HepG2 (cell line): ENCODE results near the gene RNF17. TPM values are rescaled to one million over a fixed set of nuclear protein-coding genes. Genes with fewer than 3 reads are reported as not detected.

Experiments used
- ATAC-seq: fragments of 200-7000 bp; cut with Tn5 transposase; 3 replicates; pipeline ENCODE4 v1.9.1; 2020; ENCODE audit warnings: mild to moderate bottlenecking, moderate library complexity
- BruUV-seq: library from RNA; stranded (reverse); fragments of 400-500 nt; replicated peaks from 2 replicates; lab custom pipeline; 2021; lab: Mats Ljungman, UMichigan
- CTCF ChIA-PET: fragments of 300-600 bp; formaldehyde crosslinking; extraction: SDS; loops from one replicate; lab custom pipeline; 2021; ENCODE audit warnings: low total read pairs, inconsistent platforms, low intra/inter-chr PET ratio; lab: Yijun Ruan, JAX
- POLR2A ChIA-PET: fragments of 350-600 bp; sonication (Branson Sonifier 250); formaldehyde crosslinking; loops from one replicate; lab custom pipeline; 2020; ENCODE audit warnings: antibody characterized with exemption, inconsistent platforms; lab: Yijun Ruan, JAX
- DNase-seq: peaks from one replicate; pipeline ENCODE4 v3.0.0-alpha.2; 2015; ENCODE audit warnings: low spot score
- FAIRE-seq: peaks from 3 replicates; lab custom pipeline; 2011; peaks lifted over from hg19 to GRCh38; lab: Jason Lieb, UNC
- H2AFZ ChIP-seq: one replicate; pipeline ENCODE4 v1.6.1; 2011; ENCODE audit warnings: low read length, inconsistent platforms
- H3K27ac ChIP-seq: fragments of 300-600 bp; 3 replicates; pipeline ENCODE4 v1.8.0; 2011; ENCODE audit warnings: mixed run types, mild to moderate bottlenecking, mixed read lengths, low read length, inconsistent platforms; ENCODE audit not compliant: insufficient read depth; ENCODE audit errors: extremely low read length
- H3K27me3 ChIP-seq, 2 experiments: fragments of 200-600 bp in 1 of 2; 2 replicates in 1 of 2; 3 replicates in 1 of 2; pipeline versions ENCODE4 v1.6.0 to v1.8.0; 2011; ENCODE audit warnings: low read length in 2 of 2, mild to moderate bottlenecking in 2 of 2, moderate library complexity in 2 of 2, inconsistent platforms in 1 of 2; ENCODE audit not compliant: insufficient read depth in 2 of 2, control insufficient read depth in 1 of 2
- H3K36me3 ChIP-seq, 2 experiments: fragments of 200-600 bp in 1 of 2; replicated peaks in 1 of 2; 2 replicates in 1 of 2; 3 replicates in 1 of 2; pipeline versions ENCODE4 v1.5.1 to v1.8.0; 2011; ENCODE audit warnings: low read length in 2 of 2, inconsistent platforms in 1 of 2; ENCODE audit not compliant: insufficient read depth in 2 of 2, control insufficient read depth in 1 of 2
- H3K4me1 ChIP-seq: 2 replicates; pipeline ENCODE4 v1.5.1; 2012; ENCODE audit warnings: low read length, inconsistent platforms; ENCODE audit not compliant: insufficient read depth
- H3K4me2 ChIP-seq: 2 replicates; pipeline ENCODE4 v1.6.0; 2011; ENCODE audit warnings: low read depth, low read length, inconsistent platforms
- H3K4me3 ChIP-seq, 3 experiments: fragments of 200-600 bp in 1 of 3; sonication (generic), shearing (Covaris generic) in 1 of 3; replicated peaks in 1 of 3; 2 replicates each; pipeline ENCODE4 v1.5.1; 2011 to 2016; ENCODE audit warnings: low read length in 3 of 3, inconsistent platforms in 2 of 3, low read depth in 2 of 3, mild to moderate bottlenecking in 2 of 3, control low read depth in 1 of 3, mixed read lengths in 1 of 3; ENCODE audit not compliant: insufficient read depth in 1 of 3
- H3K79me2 ChIP-seq: one replicate; pipeline ENCODE4 v1.6.1; 2011; ENCODE audit warnings: low read length, inconsistent platforms; ENCODE audit not compliant: insufficient read depth
- H3K9ac ChIP-seq: 2 replicates; pipeline ENCODE4 v1.6.0; 2011; ENCODE audit warnings: mild to moderate bottlenecking, low read depth, low read length, inconsistent platforms; ENCODE audit not compliant: insufficient read depth
- H3K9me3 ChIP-seq: 2 replicates; pipeline ENCODE4 v1.5.1; 2012; ENCODE audit warnings: mild to moderate bottlenecking, low read length
- H4K20me1 ChIP-seq: 2 replicates; pipeline ENCODE4 v1.6.0; 2011; ENCODE audit warnings: inconsistent platforms, mild to moderate bottlenecking, low read length, moderate library complexity; ENCODE audit not compliant: insufficient read depth
- ARNT2 ChIP-seq: sonication (generic); formaldehyde crosslinking; IDR thresholded peaks from 2 replicates; pipeline ENCODE4 v1.8.0; 2022; ENCODE audit warnings: mild to moderate bottlenecking, low read depth, missing genetic modification reagents, moderate library complexity
- ATF7 ChIP-seq, 2 experiments: fragments of 450-650 bp in 1 of 2; sonication (generic) in 1 of 2; formaldehyde crosslinking in 1 of 2; IDR thresholded peaks; 2 replicates each; pipeline versions ENCODE4 v1.4.0 to v1.6.1; 2016 to 2020; ENCODE audit warnings: antibody characterized with exemption in 1 of 2, mild to moderate bottlenecking in 1 of 2, missing genetic modification reagents in 1 of 2
- FOXC1 ChIP-seq: sonication (generic); formaldehyde crosslinking; IDR thresholded peaks from 2 replicates; pipeline ENCODE4 v1.8.0; 2022; ENCODE audit warnings: mild to moderate bottlenecking, missing genetic modification reagents, borderline replicate concordance
- ISL2 ChIP-seq: sonication (generic); formaldehyde crosslinking; IDR thresholded peaks from 2 replicates; pipeline ENCODE4 v1.5.0; 2020; ENCODE audit warnings: missing genetic modification reagents
- NFATC3 ChIP-seq: sonication (generic); formaldehyde crosslinking; IDR thresholded peaks from 2 replicates; pipeline ENCODE4 v1.5.1; 2020; ENCODE audit warnings: mild to moderate bottlenecking, missing genetic modification reagents
- TEAD3 ChIP-seq: optimal IDR thresholded peaks from 2 replicates; pipeline ENCODE3; 2016; ENCODE audit warnings: borderline replicate concordance
- ZNF275 ChIP-seq: sonication (generic); formaldehyde crosslinking; IDR thresholded peaks from 2 replicates; pipeline ENCODE4 v1.8.0; 2022; ENCODE audit warnings: missing genetic modification reagents, mild to moderate bottlenecking, inconsistent platforms, borderline replicate concordance
- ZNF280B ChIP-seq: sonication (generic); formaldehyde crosslinking; IDR thresholded peaks from 2 replicates; pipeline ENCODE4 v1.5.0; 2020; ENCODE audit warnings: missing genetic modification reagents, mild to moderate bottlenecking, borderline replicate concordance
- ZNF598 ChIP-seq: sonication (generic); formaldehyde crosslinking; IDR thresholded peaks from 2 replicates; pipeline ENCODE4 v1.5.1; 2020; ENCODE audit warnings: mild to moderate bottlenecking, missing genetic modification reagents, borderline replicate concordance
- ZNF777 ChIP-seq: sonication (generic); formaldehyde crosslinking; IDR thresholded peaks from 2 replicates; pipeline ENCODE4 v1.4.0; 2020; ENCODE audit warnings: missing genetic modification reagents
- ZNF788 ChIP-seq: sonication (generic); formaldehyde crosslinking; IDR thresholded peaks from 2 replicates; pipeline ENCODE4 v1.5.0; 2020; ENCODE audit warnings: mild to moderate bottlenecking, missing genetic modification reagents, borderline replicate concordance
- whole genome bisulfite sequencing: methylation state at CpG from one replicate; pipeline ENCODE4 v1.1.6; 2017; ENCODE audit warnings: low lambda C conversion rate; 5-methylcytosine and 5-hydroxymethylcytosine counted together
- in situ Hi-C: cut with HindIII; loops from 2 replicates; pipeline ENCODE4 v1.10.0; 2017; ENCODE audit warnings: low pct_unique_long_range_greater_than_20kb; ENCODE audit not compliant: extremely low pct_ligation_motif_present
- intact Hi-C: fragments of 100-400 bp; cut with micrococcal nuclease; formaldehyde crosslinking; loops from one replicate; pipeline ENCODE4 v1.10.0; 2022; ENCODE audit not compliant: unreplicated experiment
- polyA plus RNA-seq, 8 experiments: library from polyadenylated mRNA; depleted of rRNA in 3 of 8; stranded (reverse) in 7 of 8; unstranded in 1 of 8; fragments of >200 nt; fragmentation: Illumina TruSeq in 4 of 8; extraction: Trizol in 4 of 8; gene quantifications; 2 replicates each; pipeline versions ENCODE4 v1.2.1 to v1.2.3, GENCODE V29; 2011 to 2016; ENCODE audit warnings: low read depth in 4 of 8, missing spikeins in 1 of 8, mixed read lengths in 1 of 8; ENCODE audit not compliant: insufficient read depth in 1 of 8
- total RNA-seq, 5 experiments: library from RNA; depleted of rRNA; stranded (reverse); fragments of >200 nt; fragmentation: Illumina TruSeq; extraction: Trizol; gene quantifications; 2 replicates each; pipeline ENCODE4 v1.2.3, GENCODE V29; 2016; ENCODE audit warnings: low read depth in 1 of 5

The RNF17 gene
- total and polyA plus RNA-seq, 2 of the 13 experiments (the other 11 are each of a cell fraction or from before 2014, with no cell fraction given) = not detected

GRCh38 chr13:24716011-24716410, 48.0 kb upstream of the RNF17 start:
- Histone ChIP-seq H2AFZ (no peak overlapping the region), H3K27me3 (peaks cover 3 to 26% of the 10 kb centered on the region in 2 experiments; a peak in 3 of 5 replicates), H3K4me2 (no peak overlapping the region), H3K4me3 (no peak overlapping the region), H3K36me3 (no peaks in the 10 kb centered on the region), H4K20me1 (no peaks in the 10 kb centered on the region), H3K4me1 (no peaks in the 10 kb centered on the region), H3K27ac (no peak overlapping the region), H3K9ac (no peak overlapping the region), H3K9me3 (no peaks in the 10 kb centered on the region), H3K79me2 (no peaks in the 10 kb centered on the region)
- DNase-seq (no peak), FAIRE-seq (no peak), ATAC-seq (peak; percentile 54)
- TF ChIP-seq ARNT2 (no peak), NFATC3 (CRISPR knock-in tag) (no peak), ZNF788 (no peak), ZNF280B (CRISPR knock-in tag) (no peak), ZNF598 (CRISPR knock-in tag) (no peak), TEAD3 (CRISPR knock-in tag) (no peak), ISL2 (no peak), ZNF275 (CRISPR knock-in tag) (no peak), FOXC1 (CRISPR knock-in tag) (no peak), ATF7 (IDR thresholded peaks at IDR 0.05) (no peak), ATF7 (CRISPR knock-in tag; IDR thresholded peaks at IDR 0.05) (no peak), ZNF777 (CRISPR knock-in tag) (no peak)
- no TSS peak for BruUV-seq
- intact Hi-C loops (no loop called here), in situ Hi-C loops (no loop called here)
- 4% methylated on average over 5 of the region's 5 CpGs for WGBS
- CTCF ChIA-PET = no interaction called here
- POLR2A ChIA-PET = no interaction called here
